ENCODE measurements around the gene NINJ1. TPM values are rescaled to one million over a fixed set of nuclear protein-coding genes. Genes with fewer than 3 reads are reported as not detected.

The NINJ1 gene
- total and polyA plus RNA-seq, 12 donors, result 35.5 to 77.1 (median 41.3) TPM

DNA sequence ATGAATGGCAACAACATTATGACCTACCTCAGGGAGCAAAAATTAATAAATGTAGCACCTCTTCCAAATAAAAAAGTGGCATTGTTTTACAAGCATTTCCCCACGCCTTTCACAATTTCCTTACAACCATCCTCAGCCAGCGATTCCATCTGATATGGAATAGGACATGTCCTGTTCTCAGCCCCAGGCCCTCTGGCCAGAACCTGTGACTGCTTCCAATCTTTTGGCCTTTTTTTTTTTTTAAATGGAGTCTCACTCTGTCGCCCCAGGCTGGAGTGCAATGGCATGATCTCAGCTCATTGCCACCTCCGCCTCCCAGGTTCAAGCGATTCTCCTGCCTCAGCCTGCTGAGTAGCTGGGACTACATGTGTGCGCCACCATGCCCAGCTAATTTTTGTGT lies 33.1 kb upstream of the NINJ1 start:
- Histone ChIP-seq H3K4me3 (no peak overlapping the region), H3K27me3 (no peaks in the 10 kb centered on the region), H3K27ac (no peak overlapping the region), H3K9me3 (no peaks in the 10 kb centered on the region), H3K36me3 (no peaks in the 10 kb centered on the region), H3K4me1 (peaks cover under 1 to 23% (median 12%) of the 10 kb centered on the region in 9 donors)
- ATAC-seq, result no peak
- DNase-seq, result no peak
- WGBS, 2 donors, result 88 to 89% methylated on average over 6 of the region's 6 CpGs
- intact Hi-C loops (cut with DNase I), result loop anchor here in 1 of 10 donors (10.0 kb wide), 1 partner anchor 798 kb away; no protein-coding TSS in a partner anchor
- TF ChIP-seq, protein P1, sequence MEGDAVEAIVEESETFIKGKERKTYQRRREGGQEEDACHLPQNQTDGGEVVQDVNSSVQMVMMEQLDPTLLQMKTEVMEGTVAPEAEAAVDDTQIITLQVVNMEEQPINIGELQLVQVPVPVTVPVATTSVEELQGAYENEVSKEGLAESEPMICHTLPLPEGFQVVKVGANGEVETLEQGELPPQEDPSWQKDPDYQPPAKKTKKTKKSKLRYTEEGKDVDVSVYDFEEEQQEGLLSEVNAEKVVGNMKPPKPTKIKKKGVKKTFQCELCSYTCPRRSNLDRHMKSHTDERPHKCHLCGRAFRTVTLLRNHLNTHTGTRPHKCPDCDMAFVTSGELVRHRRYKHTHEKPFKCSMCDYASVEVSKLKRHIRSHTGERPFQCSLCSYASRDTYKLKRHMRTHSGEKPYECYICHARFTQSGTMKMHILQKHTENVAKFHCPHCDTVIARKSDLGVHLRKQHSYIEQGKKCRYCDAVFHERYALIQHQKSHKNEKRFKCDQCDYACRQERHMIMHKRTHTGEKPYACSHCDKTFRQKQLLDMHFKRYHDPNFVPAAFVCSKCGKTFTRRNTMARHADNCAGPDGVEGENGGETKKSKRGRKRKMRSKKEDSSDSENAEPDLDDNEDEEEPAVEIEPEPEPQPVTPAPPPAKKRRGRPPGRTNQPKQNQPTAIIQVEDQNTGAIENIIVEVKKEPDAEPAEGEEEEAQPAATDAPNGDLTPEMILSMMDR (IDR thresholded peaks at IDR 0.05), result no peak

DNA sequence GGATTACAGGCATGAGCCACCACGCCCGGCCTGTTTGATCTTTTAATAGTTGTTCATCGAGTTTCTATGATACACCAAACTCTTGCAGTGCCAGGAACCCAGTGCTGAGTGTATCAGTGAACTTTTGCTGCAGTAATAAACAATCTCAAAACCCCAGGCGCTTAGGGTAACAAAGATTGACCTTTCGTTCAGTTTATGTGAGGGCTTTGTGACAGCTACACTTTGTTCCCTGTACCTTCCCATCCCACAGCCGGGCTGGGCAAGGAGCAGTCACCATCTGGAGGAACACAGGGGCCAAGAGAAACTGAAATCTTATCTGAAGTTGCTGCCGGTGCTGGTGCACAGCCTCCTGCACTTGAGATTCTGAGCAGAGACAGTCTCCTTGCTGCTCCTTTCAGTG lies 32.6 kb upstream of the NINJ1 start:
- Histone ChIP-seq H3K9me3 (no peaks in the 10 kb centered on the region), H3K27me3 (no peaks in the 10 kb centered on the region), H3K36me3 (no peaks in the 10 kb centered on the region), H3K4me1 (peaks cover 4 to 28% (median 15%) of the 10 kb centered on the region in 9 donors), H3K27ac (no peak overlapping the region), H3K4me3 (no peak overlapping the region)
- TF ChIP-seq, protein P1 (IDR thresholded peaks at IDR 0.05), result no peak
- no peak for DNase-seq
- intact Hi-C loops (cut with DNase I), result loop anchor here in 1 of 10 donors (10.0 kb wide), 1 partner anchor 798 kb away; no protein-coding TSS in a partner anchor
- WGBS, 2 donors, result 73 to 81% methylated on average over 7 of the region's 7 CpGs
- ATAC-seq, result no peak

DNA sequence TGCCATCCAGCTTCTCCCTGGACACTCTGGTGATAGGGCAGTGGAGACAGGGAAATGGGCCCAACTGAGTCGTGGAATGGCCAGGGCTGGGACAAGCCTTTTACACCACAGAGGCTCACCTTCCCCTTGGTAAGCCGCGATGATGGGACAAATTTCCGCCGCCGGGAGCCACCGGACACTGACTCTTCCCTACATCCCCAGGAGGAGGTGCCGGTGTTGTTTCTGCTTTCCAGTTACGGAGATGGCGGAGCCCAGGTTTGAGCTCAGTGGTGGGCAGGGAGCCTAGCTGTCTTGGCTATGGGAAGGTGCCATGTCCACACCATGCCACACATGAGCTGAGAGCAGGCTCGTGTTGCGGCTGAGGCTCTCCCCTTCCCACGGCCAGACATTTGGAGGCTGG lies 30.0 kb upstream of the NINJ1 start:
- WGBS, 2 donors, result 83 to 95% methylated on average over 12 to 13 of the region's 13 CpGs

DNA sequence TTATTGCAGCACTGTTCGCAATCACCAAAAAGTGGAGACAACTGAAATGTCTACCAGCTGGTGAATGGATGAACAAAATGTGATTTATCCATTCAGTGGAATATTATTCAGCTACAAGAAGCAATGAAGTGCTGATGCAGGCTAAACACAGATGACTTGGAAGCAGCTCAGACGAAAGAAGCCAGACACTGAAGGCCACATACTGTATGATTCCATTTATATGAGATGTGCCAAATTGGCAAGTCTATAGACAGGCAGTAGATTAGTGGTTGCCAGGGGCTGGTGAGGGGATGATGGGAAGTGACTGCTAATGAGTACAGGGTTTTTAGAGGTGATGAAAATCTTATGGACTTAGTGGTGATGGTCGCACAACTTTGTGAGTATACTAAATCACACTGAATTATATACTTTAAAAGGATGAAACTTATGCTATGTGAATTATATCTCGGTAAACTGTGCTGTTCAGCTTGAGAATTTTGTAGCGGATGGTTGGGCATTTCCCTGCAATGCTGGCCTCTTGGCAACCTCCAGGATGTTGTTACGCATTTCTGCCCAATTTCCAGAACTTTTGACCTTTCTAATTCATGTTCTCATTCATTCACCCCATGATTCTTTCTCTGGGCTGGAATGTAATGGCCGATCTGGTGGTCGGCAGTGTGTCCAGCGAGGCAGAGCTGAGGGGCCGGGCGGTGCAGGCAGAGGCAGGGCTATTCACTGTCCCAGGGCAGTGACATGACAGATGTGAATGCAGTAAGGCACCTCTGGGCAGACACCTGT lies 27.9 kb upstream of the NINJ1 start:
- peak; percentile 64 to 88 (median 86) for ATAC-seq
- peak in 1 of 2 donors; percentile 51 for DNase-seq
- Histone ChIP-seq H3K9me3 (no peaks in the 10 kb centered on the region), H3K36me3 (no peaks in the 10 kb centered on the region), H3K4me3 (no peak overlapping the region), H3K4me1 (peaks cover 4 to 34% (median 19%) of the 10 kb centered on the region in 9 donors), H3K27ac (peak overlapping the region in 3 of 10 donors; percentile 13 to 30 (median 29)), H3K27me3 (no peaks in the 10 kb centered on the region)
- intact Hi-C loops (cut with DNase I), result loop anchor here in 7 of 10 donors (2.0 to 10.0 kb wide), 6 partner anchors 135 to 803 kb away; no protein-coding TSS in a partner anchor
- TF ChIP-seq, protein P1 (IDR thresholded peaks at IDR 0.05), result no peak
- WGBS, 2 donors, result 57 to 61% methylated on average over 11 of the region's 11 CpGs

More for the DNA sequence above, 30.0 kb upstream of the NINJ1 start:
- TF ChIP-seq, protein P1 (IDR thresholded peaks at IDR 0.05), result no peak
- no peak overlapping the region for H3K4me3 ChIP-seq
- intact Hi-C loops (cut with DNase I), result loop anchor here in 3 of 10 donors (5.0 to 10.0 kb wide), 3 partner anchors 133 to 801 kb away; no protein-coding TSS in a partner anchor
- no peaks in the 10 kb centered on the region for H3K36me3 ChIP-seq
- H3K9me3 ChIP-seq, result no peaks in the 10 kb centered on the region
- DNase-seq (no peak), ATAC-seq (peak in 1 of 8 donors; percentile 21)
- H3K27me3 ChIP-seq, result no peaks in the 10 kb centered on the region
- no peak overlapping the region for H3K27ac ChIP-seq
- H3K4me1 ChIP-seq, result peaks cover 4 to 48% (median 25%) of the 10 kb centered on the region in 9 donors

Measured in heart right ventricle (tissue), 16 donors.